GM19397 (cell line): ENCODE measurements around the gene PLCL1.
"Not testable (repeated sequence)": the region's sequence is repeated elsewhere in the genome, so short reads cannot be mapped to it uniquely, and the experiment has no call there.

Source experiments
- ATAC-seq: cut with Tn5 transposase; IDR thresholded peaks from one replicate; pipeline ENCODE4 v1.9.1; 2021; ENCODE audit warnings: mild to moderate bottlenecking, moderate library complexity; ENCODE audit not compliant: unreplicated experiment

PLCL1 gene

DNA sequence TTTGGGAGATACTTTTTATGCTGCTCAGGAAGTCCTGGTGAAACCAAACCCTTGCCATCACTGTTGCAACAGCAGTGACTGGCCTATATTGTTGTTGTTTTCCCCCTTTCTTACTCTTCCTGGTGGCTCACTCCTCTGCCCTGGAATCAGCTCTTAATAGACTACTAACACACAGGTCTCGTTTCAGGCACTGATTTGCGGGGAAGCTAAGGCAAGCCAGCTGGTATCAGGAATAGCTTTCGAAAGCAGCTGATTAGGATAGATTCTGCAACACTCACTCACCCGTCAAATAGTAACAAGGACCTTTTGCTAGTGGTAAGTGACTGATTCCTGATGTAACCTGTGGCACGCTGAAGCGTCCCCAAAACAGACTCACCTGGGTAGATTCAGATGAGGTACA is 360.4 kb downstream of the PLCL1 start:
- no peak for ATAC-seq

DNA sequence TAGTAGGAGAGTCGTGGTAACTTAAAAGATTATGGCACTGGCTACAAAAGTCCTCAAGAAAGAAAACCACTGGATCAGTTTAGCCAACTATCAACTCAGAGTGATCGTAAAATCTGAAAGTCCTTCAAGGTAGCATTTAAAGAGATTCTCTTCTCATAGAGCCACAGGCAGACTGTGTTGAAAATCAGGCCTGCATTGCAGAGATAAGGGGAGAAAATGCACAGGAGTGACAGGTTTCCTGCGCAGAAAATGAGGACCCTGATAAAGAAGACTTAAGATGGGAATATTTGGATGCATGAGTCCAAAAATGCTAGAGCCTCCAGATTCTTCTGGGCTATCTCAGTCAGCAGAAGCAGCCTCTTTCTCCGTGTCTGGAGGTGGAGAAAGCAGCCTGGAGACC is 360.9 kb downstream of the PLCL1 start:
- no peak for ATAC-seq

DNA sequence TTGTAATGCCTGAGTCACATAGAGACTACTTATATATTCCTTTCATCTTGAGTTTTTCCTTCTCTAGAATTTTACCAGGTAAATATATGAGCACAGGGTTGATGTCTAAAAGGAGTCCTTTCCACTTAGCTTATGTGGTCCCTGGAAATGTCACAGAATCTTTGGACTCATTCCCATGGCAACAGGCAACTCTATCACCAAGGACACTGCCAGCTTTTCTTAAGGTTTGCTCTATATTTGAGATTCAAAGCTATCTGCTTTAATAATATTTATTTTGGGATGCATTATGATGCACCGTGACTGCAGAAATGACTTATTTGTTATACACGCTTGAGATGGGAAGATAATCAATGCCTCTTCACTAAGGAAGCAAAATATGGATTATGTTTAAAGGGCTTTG is 363.0 kb downstream of the PLCL1 start:
- no peak for ATAC-seq

DNA sequence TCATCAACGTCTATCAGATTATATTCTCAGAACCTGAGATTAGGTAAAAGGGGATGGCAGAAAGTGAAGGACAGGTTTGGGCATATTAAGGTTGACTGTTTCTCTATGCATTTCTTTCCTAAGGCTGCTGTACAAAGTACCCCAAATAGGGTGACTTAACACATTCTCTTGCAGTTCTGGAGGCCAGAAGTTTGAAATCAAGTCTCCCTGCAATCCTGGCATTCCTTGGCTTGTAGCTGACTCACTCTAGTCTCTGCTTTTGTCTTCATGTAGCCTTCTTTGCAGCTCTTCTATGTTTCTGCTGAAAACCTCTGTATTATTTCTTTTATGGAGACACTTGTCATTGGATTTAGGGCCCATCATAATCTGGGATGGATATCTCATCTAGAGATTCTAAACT is 364.3 kb downstream of the PLCL1 start:
- no peak for ATAC-seq

DNA sequence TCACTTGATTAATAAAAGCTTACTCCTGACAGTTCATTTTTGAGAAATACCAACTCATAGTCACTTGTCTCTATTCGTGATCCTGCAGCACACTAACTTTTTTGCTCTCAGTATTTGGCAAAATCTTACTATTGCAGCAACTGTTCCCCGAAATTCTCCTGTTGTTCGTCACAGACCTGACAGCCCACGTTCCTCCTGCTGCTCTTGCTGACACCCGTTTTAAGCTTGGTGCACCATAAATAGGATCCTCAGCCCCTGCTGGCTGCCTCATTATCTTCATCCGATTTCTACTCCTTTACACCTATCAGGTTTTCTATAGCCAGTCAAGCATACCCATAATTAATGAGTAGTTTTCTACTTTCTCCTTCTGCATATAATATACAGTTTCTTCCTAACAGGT is 368.8 kb downstream of the PLCL1 start:
- ATAC-seq = no peak

DNA sequence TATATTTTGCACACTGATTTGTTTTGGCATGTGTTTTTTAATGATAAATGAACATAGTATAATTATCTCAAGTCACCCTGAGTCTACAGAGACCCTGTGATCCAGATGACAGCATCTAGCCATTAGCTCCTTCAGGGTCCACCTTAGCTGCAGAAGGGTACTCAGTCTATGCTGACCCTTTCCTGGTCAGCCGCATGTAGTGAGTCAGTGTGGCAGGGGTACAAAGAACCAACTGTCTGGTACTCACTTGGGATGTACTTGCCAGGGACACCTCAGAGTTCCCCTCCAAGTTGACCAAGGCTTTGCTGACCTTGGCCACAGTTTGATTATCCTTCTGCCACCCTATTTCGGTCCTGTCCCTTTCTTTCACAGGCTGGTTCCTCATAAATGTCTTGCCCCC is 369.5 kb downstream of the PLCL1 start:
- no peak for ATAC-seq

DNA sequence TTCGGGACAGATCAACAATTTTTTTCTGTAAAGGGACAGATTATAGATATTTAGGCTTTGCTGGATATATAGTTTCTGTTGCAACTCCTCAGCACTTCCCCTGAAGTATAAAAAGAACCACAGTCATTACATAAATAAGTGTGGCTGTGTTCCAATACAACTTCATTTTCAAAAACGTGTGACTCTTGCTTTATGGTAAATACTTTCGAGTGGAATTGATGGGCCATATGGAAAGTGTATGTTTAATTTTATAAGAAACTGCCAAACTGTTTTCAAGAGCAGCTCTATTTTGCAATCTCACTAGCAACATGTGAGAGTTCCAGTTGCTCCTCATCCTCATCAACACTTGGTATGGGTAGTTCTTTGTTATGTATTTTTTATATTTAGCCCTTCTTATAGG is 370.9 kb downstream of the PLCL1 start:
- no peak for ATAC-seq

DNA sequence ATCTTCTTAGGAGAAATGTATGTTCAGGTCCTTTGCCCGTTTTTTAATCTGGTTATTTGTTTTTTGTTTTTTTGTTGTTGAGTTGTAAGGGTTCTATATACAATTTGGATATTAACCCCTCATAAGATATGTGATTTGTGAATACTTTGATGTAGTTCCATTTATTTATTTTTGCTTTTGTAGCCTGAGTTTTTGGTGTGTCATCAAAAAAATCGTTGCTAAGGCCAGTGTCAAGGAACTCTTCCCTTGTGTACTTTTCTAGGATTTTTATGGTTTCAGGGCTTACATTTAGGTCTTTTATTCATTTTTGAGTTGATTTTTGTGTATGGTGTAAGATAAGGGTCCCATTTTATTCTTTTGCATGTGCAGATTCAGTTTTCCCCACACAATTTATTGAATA is 372.6 kb downstream of the PLCL1 start:
- ATAC-seq = no peak

DNA sequence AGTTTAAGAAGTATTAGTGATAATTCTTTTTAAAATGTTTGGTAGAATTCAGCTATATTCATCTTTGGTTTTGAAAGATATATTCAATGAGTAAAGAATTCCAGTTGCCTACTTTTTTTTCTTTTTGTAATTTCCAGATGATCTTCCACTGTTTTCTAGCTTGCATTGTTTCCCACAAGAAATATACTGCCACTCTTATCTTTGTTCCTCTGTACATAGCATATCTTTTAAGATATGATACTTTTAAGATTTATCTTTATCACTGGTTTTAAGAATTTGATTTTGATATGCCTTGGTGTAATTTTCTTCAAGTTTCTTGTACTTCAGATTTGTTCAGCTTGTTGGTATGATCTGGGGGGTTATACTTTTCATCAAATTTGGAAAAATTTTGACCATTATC is 374.4 kb downstream of the PLCL1 start:
- no peak for ATAC-seq

DNA sequence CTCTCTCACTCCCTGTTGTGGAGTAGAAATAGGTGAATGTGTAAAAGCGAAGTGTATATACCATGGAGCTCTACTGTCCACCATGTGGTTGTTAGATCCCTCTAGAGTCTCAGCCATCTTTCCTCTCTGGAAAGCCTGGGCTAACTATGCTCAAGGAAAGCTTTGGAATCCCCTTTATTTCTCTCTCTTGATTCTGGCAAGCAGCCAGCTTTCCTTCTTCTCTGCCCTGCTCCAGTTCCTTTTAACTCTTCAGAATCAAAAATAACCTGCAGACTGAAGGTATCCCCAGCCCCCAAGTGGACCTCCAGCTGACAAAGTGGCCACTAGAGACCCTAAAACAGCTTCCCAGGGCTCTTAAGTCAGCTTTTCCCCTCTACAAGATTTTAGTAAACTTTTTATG is 381.9 kb downstream of the PLCL1 start:
- no peak for ATAC-seq

DNA sequence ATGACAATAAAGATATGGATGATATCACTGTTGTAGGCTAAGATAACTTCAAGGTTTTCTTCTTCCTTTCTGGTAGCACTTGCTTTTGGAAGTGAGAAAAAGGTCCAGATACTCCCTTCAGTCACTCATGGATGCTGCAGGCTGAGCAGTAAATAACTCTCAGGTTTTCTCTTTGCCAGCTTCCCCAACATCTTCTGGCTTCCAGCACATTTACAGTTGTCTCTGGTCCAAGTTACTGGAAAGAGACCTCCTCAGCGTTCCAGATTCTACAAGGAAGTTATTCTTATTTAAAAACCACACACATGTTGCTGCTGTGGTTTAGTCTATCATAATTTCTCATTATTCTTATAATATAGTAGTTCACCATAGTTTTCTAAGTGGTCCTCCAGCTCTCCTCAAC is 383.4 kb downstream of the PLCL1 start:
- no peak for ATAC-seq

DNA sequence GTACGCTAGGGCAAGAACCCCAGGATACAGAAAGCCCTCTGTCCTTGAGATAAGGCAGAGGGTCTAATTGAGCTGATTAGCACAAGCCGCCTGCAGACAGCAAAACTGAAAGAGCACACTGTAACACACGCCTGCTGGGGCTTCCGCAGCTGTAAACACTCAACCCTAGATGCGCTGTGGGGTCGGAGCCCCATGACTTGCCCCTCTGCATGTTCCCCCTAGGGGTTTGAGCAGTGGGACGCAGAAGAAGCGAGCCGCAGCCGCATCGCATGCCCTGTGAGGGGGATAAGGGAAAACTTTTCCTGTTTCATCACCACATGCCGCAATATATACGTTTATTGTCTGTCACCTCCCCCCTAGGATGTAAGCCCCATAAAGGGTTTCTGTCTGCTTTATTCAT is 384.6 kb downstream of the PLCL1 start:
- ATAC-seq = no peak

DNA sequence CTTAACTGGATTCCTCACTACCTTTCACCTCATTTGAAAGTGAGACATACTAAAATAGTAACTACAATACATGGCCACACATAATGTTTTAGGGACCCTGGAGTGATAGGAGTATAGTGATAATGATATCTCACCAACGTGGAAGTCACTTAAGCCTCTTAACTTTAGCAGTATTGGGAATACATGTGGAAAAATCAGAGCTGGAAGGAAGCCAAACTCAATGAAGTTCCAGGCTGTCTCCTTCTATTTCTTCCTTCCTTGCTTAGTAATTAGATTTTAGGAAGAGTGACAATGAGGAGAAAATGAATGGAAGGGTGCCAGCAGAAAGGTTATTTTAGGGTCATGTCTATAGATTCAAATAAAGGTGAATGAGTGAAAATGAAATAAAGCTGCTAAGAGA is 387.3 kb downstream of the PLCL1 start:
- no peak for ATAC-seq

DNA sequence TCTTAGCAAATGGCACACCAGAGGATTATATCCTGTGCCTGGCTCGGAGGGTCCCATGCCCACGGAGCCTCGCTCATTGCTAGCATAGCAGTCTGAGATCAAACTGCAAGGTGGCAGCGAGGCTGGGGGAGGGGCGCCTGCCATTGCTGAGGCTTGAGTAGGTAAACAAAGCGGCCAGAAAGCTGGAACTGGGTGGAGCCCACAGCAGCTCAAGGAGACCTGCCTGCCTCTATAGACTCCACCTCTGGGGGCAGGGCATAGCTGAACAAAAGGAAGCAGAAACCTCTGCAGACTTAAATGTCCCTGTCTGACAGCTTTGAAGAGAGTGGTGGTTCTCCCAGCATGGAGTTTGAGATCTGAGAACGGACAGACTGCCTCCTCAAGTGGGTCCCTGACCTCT is 392.2 kb downstream of the PLCL1 start:
- ATAC-seq = not testable (repeated sequence)
